HG02981 (cell line): ENCODE data around the gene WDR73.
A peak's percentile ranks its signal among the peaks of the same experiment; 100 is the strongest.
"Not testable (repeated sequence)": the region's sequence is repeated elsewhere in the genome, so short reads cannot be mapped to it uniquely, and the experiment has no call there.

Experiments used
- ATAC-seq: cut with Tn5 transposase; IDR thresholded peaks from one replicate; pipeline ENCODE4 v1.9.1; 2021; ENCODE audit warnings: mild to moderate bottlenecking, moderate library complexity; ENCODE audit not compliant: unreplicated experiment

The WDR73 gene

GRCh38 chr15:84653910-84654688, at the start of gene WDR73:
Gene WDR73, minus strand, starts transcription at chr15:84654283. Its CDS starts 9 bp downstream, at chr15:84654274.
- peak; percentile 79 for ATAC-seq

GRCh38 chr15:84703808-84704207, 49.7 kb upstream of the WDR73 start:
- ATAC-seq, result no peak

- no peak for ATAC-seq
These were observed 48.9 kb upstream of the WDR73 start for GRCh38 chr15:84702961-84703482.

GRCh38 chr15:84699538-84700191, 45.6 kb upstream of the WDR73 start:
- ATAC-seq, result no peak

- ATAC-seq, result no peak
These were observed 43.3 kb upstream of the WDR73 start for GRCh38 chr15:84697236-84697990.

- ATAC-seq, result no peak
These were observed 42.7 kb upstream of the WDR73 start for GRCh38 chr15:84696757-84697156.

GRCh38 chr15:84690342-84690741, 36.3 kb upstream of the WDR73 start:
- no peak for ATAC-seq

GRCh38 chr15:84689858-84690257, 35.8 kb upstream of the WDR73 start:
- no peak for ATAC-seq

GRCh38 chr15:84686446-84686845, 32.4 kb upstream of the WDR73 start:
- not testable (repeated sequence) for ATAC-seq

GRCh38 chr15:84685304-84685703, 31.2 kb upstream of the WDR73 start:
- no peak for ATAC-seq

GRCh38 chr15:84684092-84684491, 30.0 kb upstream of the WDR73 start:
- no peak for ATAC-seq

- no peak for ATAC-seq
These were observed 27.7 kb upstream of the WDR73 start for GRCh38 chr15:84681831-84682230.

GRCh38 chr15:84671211-84671610, 17.1 kb upstream of the WDR73 start:
- ATAC-seq, result no peak

GRCh38 chr15:84669726-84670125, 15.6 kb upstream of the WDR73 start:
- ATAC-seq, result no peak

GRCh38 chr15:84668221-84668982, 14.3 kb upstream of the WDR73 start:
- ATAC-seq, result no peak

- ATAC-seq, result no peak
These were observed 12.3 kb upstream of the WDR73 start for GRCh38 chr15:84666373-84666772.

- ATAC-seq, result no peak
These were observed 6.9 kb upstream of the WDR73 start for GRCh38 chr15:84661001-84661400.

GRCh38 chr15:84659904-84660781, 6.1 kb upstream of the WDR73 start:
- no peak for ATAC-seq

GRCh38 chr15:84658788-84659411, 4.8 kb upstream of the WDR73 start:
- no peak for ATAC-seq
